Liver (tissue), 9 donors: ENCODE measurements around the gene TWSG1. TPM values are rescaled to one million over a fixed set of nuclear protein-coding genes. Genes with fewer than 3 reads are reported as not detected.

Experiments used
- DNase-seq: peaks from one replicate; pipeline ENCODE4 v3.0.0-alpha.2; 2017; ENCODE audit warnings: low spot score
- H3K27ac ChIP-seq, 2 donors: one replicate each; pipeline ENCODE4 v1.7.0; 2013; ENCODE audit warnings: inconsistent platforms in 2 of 2, low read length in 2 of 2, control low read depth in 1 of 2, low read depth in 1 of 2, mild to moderate bottlenecking in 1 of 2
- H3K27me3 ChIP-seq, 4 donors: one replicate each; pipeline versions ENCODE4 v1.6.1 to v1.7.0; 2013; ENCODE audit warnings: low read length in 3 of 4, inconsistent platforms in 1 of 4, mild to moderate bottlenecking in 1 of 4, moderate library complexity in 1 of 4; ENCODE audit not compliant: control insufficient read depth in 4 of 4, insufficient read depth in 4 of 4
- H3K36me3 ChIP-seq, 4 donors: one replicate each; pipeline versions ENCODE4 v1.6.1 to v1.7.0; 2013; ENCODE audit warnings: low read length in 3 of 4, mild to moderate bottlenecking in 3 of 4, low read depth in 1 of 4, moderate library complexity in 1 of 4; ENCODE audit not compliant: control insufficient read depth in 4 of 4, insufficient read depth in 3 of 4
- H3K4me1 ChIP-seq, 4 donors: one replicate each; pipeline versions ENCODE4 v1.6.1 to v1.7.0; 2013; ENCODE audit warnings: low read length in 3 of 4, mild to moderate bottlenecking in 3 of 4, moderate library complexity in 1 of 4; ENCODE audit not compliant: control insufficient read depth in 4 of 4, insufficient read depth in 4 of 4
- H3K4me3 ChIP-seq, 3 donors: one replicate each; pipeline versions ENCODE4 v1.6.1 to v1.7.0; 2013; ENCODE audit warnings: low read length in 3 of 3, control low read depth in 1 of 3, low read depth in 1 of 3, mild to moderate bottlenecking in 1 of 3
- H3K9ac ChIP-seq, 2 donors: one replicate each; pipeline ENCODE4 v1.7.0; 2013; ENCODE audit warnings: low read length in 2 of 2, mild to moderate bottlenecking in 2 of 2, moderate library complexity in 2 of 2, control low read depth in 1 of 2, low read depth in 1 of 2
- H3K9me3 ChIP-seq, 4 donors: one replicate each; pipeline versions ENCODE4 v1.6.1 to v1.7.0; 2013; ENCODE audit warnings: low read length in 3 of 4; ENCODE audit not compliant: control insufficient read depth in 4 of 4
- ATF3 ChIP-seq: IDR thresholded peaks from 2 replicates; pipeline ENCODE4 v1.6.1; 2016; ENCODE audit warnings: antibody characterized with exemption
- CTCF ChIP-seq: fragments of 150-350 bp; IDR thresholded peaks from 2 replicates; pipeline ENCODE4 v1.5.1; 2017; ENCODE audit warnings: improper control_type of control experiment, low read depth, low read length; ENCODE audit not compliant: missing input control
- EGR1 ChIP-seq, 2 donors: IDR thresholded peaks; 2 replicates each; pipeline ENCODE4 v1.6.1; 2016 to 2018; ENCODE audit warnings: antibody characterized with exemption in 2 of 2, low read depth in 2 of 2
- FOXA1 ChIP-seq: IDR thresholded peaks from 2 replicates; pipeline ENCODE4 v1.6.1; 2016; ENCODE audit warnings: antibody characterized with exemption
- GABPA ChIP-seq, 2 donors: IDR thresholded peaks in 1 of 2; conservative IDR thresholded peaks in 1 of 2; 2 replicates each; pipeline ENCODE4 v1.6.1; 2016; ENCODE audit warnings: antibody characterized with exemption in 2 of 2, mild to moderate bottlenecking in 1 of 2, moderate library complexity in 1 of 2
- HNF4A ChIP-seq, 2 donors: conservative IDR thresholded peaks; 2 replicates each; pipeline ENCODE4 v1.6.1; 2016; ENCODE audit warnings: antibody characterized with exemption in 2 of 2, mild to moderate bottlenecking in 2 of 2
- HNF4G ChIP-seq: IDR thresholded peaks from 2 replicates; pipeline ENCODE4 v1.6.1; 2016; ENCODE audit warnings: antibody characterized with exemption
- MAX ChIP-seq: IDR thresholded peaks from 2 replicates; pipeline ENCODE4 v1.6.1; 2016; ENCODE audit warnings: antibody characterized with exemption
- NR2F2 ChIP-seq: IDR thresholded peaks from 2 replicates; pipeline ENCODE4 v1.6.1; 2016; ENCODE audit warnings: antibody characterized with exemption
- RAD21 ChIP-seq, 2 donors: IDR thresholded peaks; 2 replicates each; pipeline ENCODE4 v1.6.1; 2016; ENCODE audit warnings: antibody characterized with exemption in 2 of 2, mild to moderate bottlenecking in 2 of 2
- REST ChIP-seq: IDR thresholded peaks from 2 replicates; pipeline ENCODE4 v1.6.1; 2016; ENCODE audit warnings: antibody characterized with exemption, mild to moderate bottlenecking
- RXRA ChIP-seq, 2 donors: IDR thresholded peaks; 2 replicates each; pipeline ENCODE4 v1.6.1; 2017 to 2018; ENCODE audit warnings: antibody characterized with exemption in 2 of 2, mild to moderate bottlenecking in 1 of 2
- SP1 ChIP-seq: IDR thresholded peaks from 2 replicates; pipeline ENCODE4 v1.6.1; 2018; ENCODE audit warnings: antibody characterized with exemption, mild to moderate bottlenecking
- YY1 ChIP-seq: IDR thresholded peaks from 2 replicates; pipeline ENCODE4 v1.6.1; 2016; ENCODE audit warnings: antibody characterized with exemption, mild to moderate bottlenecking
- ZBTB33 ChIP-seq: IDR thresholded peaks from 2 replicates; pipeline ENCODE4 v1.6.1; 2016; ENCODE audit warnings: antibody characterized with exemption
- WGBS: extraction: QIAGEN DNeasy Blood & Tissue Kit; methylation state at CpG from one replicate; pipeline ENCODE4 v1.1.7; 2013; 5-methylcytosine and 5-hydroxymethylcytosine counted together
- polyA plus RNA-seq, 2 donors: library from polyadenylated mRNA; stranded (reverse) in 1 of 2; unstranded in 1 of 2; fragments of 200-250 nt in 1 of 2; fragments of >200 nt in 1 of 2; fragmentation: Nextera tagmentation in 1 of 2; extraction: Ambion mirVana in 1 of 2; gene quantifications; one replicate each; pipeline versions ENCODE4 v1.2.1 to v1.2.3, GENCODE V29; 2013 to 2015
- total RNA-seq, 2 donors: library from RNA; depleted of rRNA; stranded (reverse); fragments of >200 nt; gene quantifications; one replicate each; pipeline ENCODE4 v1.2.3, GENCODE V29; 2014
- donor health status: healthy.
- donor health status: healthy.
- donor health status: healthy.
- donor health status: healthy.
- donor health status: healthy.

The TWSG1 gene
- total and polyA plus RNA-seq, 4 donors, result 3.9 to 11.1 (median 5.4) TPM

GRCh38 chr18:9348766-9349165 lies 14.2 kb downstream of the TWSG1 start:
- no peaks in the 10 kb centered on the region for H3K27me3 ChIP-seq
- H3K9me3 ChIP-seq, result no peaks in the 10 kb centered on the region
- no peak overlapping the region for H3K27ac ChIP-seq
- H3K9ac ChIP-seq, result no peak overlapping the region
- no peak for DNase-seq
- no peaks in the 10 kb centered on the region for H3K4me1 ChIP-seq
- TF ChIP-seq SP1, result no peak
- TF ChIP-seq REST, result no peak
- no peak for TF ChIP-seq EGR1 (IDR thresholded peaks at IDR 0.05; ENCODE audit: low read depth in 2 of 2)
- TF ChIP-seq HNF4G, result no peak
- no peak for TF ChIP-seq CTCF
- no peak for TF ChIP-seq YY1
- H3K36me3 ChIP-seq, result peaks cover 0 to 2% (median 0%) of the 10 kb centered on the region in 4 donors
- no peak overlapping the region for H3K4me3 ChIP-seq

- WGBS, result 80% methylated on average over 2 of the region's 2 CpGs
These were observed 19.0 kb downstream of the TWSG1 start for GRCh38 chr18:9353596-9353995.

GRCh38 chr18:9354256-9354655 lies 19.7 kb downstream of the TWSG1 start:
- Histone ChIP-seq H3K9me3 (no peaks in the 10 kb centered on the region), H3K27me3 (no peaks in the 10 kb centered on the region), H3K4me1 (no peaks in the 10 kb centered on the region), H3K4me3 (no peak overlapping the region), H3K9ac (no peak overlapping the region), H3K27ac (no peak overlapping the region), H3K36me3 (no peaks in the 10 kb centered on the region)
- DNase-seq, result no peak
- 80% methylated on average over 1 of the region's 1 CpG for WGBS
- no peak for TF ChIP-seq REST
- TF ChIP-seq FOXA1, result no peak
- no peak for TF ChIP-seq HNF4A (conservative IDR thresholded peaks at IDR 0.05)
- TF ChIP-seq RAD21 (IDR thresholded peaks at IDR 0.05), result no peak
- TF ChIP-seq HNF4G, result no peak
- TF ChIP-seq SP1, result no peak
- no peak for TF ChIP-seq ZBTB33
- no peak for TF ChIP-seq NR2F2
- no peak for TF ChIP-seq EGR1 (IDR thresholded peaks at IDR 0.05; ENCODE audit: low read depth in 2 of 2)
- TF ChIP-seq GABPA (IDR thresholded peaks at IDR 0.05 in 1 of 2, conservative IDR thresholded peaks at IDR 0.05 in 1 of 2), result no peak
- TF ChIP-seq MAX, result no peak
- no peak for TF ChIP-seq RXRA (IDR thresholded peaks at IDR 0.05)

More at GRCh38 chr18:9353596-9353995, 19.0 kb downstream of the TWSG1 start:
- Histone ChIP-seq H3K4me1 (no peaks in the 10 kb centered on the region), H3K9me3 (no peaks in the 10 kb centered on the region), H3K27me3 (no peaks in the 10 kb centered on the region), H3K4me3 (no peak overlapping the region), H3K27ac (no peak overlapping the region), H3K9ac (no peak overlapping the region), H3K36me3 (no peaks in the 10 kb centered on the region)
- no peak for DNase-seq
- TF ChIP-seq ATF3 (no peak), HNF4A (conservative IDR thresholded peaks at IDR 0.05) (no peak)
